HG03558 (cell line): Measurements from ENCODE around the gene CCND3.
"Not testable (repeated sequence)": the region's sequence is repeated elsewhere in the genome, so short reads cannot be mapped to it uniquely, and the experiment has no call there.

ENCODE experiments used
- ATAC-seq: cut with Tn5 transposase; IDR thresholded peaks from one replicate; pipeline ENCODE4 v1.9.1; 2021; ENCODE audit warnings: moderate number of reproducible peaks; ENCODE audit not compliant: unreplicated experiment; ENCODE audit errors: extremely low read depth

CCND3 gene

DNA sequence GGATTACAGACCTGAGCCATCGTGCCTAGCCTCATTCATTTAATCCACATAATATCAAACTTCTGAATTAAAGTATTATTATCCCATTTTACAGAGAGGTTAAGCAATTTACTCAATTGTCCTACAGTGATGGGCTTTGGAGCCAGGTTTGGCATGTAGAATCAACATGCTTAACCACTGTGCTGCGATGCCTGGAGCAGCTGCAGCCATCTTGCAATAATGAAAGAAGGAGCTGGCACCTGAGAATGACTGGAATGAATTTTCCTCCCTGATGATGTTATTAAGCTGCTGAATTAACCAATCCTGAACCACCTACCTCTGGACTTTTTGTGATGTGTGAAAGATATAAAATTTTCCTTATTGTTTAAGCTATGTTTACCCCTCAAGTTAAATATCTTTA lies 13.1 kb upstream of the CCND3 start:
- no peak for ATAC-seq

DNA sequence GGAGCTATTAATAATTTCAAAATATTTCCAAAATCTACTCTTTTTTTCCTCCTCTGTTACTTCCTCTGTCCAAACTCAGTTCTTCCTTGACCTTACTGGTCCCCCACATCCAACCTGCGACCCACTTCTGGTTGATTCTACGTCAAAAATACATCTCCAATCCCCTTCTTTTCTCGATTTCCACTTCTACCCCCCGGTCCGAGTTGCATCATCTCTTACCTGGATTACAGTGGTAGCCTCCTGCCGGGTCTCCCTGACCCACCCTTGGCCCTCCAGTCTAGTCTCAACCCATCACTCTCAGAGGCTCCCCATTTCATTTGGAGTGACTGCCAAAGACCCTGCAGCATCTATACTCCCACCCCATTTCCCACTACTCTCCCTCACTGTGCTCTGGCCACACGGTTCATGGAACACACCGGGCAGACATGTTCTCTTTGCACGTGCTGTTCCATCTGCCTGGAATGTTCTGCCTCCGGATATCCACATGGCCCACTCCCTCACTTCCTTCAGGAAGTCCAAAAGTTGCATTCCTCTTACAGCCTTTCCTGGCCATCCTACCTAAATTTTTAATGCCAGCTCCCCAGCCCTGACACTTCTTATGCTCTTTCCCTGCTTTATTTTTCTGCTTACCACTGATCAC lies 6.1 kb upstream of the CCND3 start:
- ATAC-seq = no peak

DNA sequence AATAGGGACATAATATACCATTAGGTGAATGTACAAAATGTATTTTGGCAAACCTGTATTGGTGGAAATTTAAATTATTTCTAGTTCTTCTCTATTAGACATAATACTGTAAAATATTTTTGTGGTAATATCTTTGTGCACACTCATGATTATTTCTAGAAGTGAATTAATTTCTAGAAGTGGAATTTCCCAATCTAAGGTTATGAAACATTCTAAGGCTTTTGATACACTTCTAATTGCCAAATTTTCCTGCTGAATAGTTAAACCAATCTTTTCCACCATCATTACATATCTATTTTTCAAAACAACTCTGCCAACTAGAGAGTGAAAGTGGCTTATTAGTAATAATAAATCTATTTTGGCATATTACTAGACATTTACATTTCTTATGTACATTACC lies 1.8 kb upstream of the CCND3 start:
- no peak for ATAC-seq

DNA sequence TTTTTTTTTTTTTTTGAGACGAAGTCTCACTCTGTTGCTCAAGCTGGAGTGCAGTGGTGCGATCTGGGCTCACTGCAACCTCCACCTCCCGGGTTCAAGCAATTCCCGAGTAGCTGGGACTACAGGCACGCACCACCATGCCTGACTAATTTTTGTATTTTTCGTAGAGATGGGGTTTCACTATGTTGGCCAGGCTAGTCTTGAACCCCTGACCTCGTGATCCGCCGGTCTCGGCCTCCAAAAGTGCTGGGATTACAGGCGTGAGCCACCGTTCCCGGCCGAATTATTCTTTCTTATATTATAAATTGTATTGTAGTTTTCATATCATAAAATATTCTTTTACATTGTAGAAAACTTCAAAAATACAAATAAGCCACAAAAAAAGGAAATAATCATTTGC lies 1.3 kb upstream of the CCND3 start:
- ATAC-seq = not testable (repeated sequence)

DNA sequence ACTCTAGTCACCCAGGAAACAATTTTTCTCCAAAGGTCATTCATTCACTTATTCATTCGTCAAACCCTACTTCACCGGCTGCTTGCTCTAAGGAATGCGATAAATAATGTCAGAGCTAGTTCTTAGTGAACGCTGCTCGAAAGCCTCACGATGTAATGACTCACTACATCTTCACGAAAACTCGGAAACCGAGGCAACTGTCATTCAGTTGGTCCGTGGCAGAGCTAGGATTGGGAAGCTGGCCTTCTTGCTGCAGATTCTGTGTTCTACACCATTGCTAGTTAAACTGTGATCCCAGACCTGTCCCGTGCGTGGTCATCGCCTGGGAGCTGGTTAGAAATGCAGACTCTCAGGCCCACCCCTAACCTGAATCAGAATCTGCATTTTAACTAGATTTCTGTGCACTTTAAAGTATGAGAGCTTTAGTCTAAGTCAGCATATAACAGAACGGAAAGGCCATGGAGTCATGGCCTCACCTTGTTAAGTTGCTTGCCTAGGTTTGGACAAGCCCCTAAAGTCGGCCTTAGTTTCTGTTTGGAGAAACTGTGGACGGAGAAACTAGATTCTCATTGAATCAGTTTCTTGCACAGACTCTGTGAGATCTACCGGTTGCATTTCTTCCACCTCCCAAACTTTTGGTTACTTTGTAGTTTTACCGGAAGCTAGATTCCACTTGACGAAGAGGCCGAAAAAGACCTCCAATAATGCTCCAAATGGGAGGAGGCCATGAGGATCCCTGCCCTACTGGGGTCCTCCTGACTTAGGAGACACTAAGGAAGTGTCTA lies 651 bp upstream of the CCND3 start:
- no peak for ATAC-seq

DNA sequence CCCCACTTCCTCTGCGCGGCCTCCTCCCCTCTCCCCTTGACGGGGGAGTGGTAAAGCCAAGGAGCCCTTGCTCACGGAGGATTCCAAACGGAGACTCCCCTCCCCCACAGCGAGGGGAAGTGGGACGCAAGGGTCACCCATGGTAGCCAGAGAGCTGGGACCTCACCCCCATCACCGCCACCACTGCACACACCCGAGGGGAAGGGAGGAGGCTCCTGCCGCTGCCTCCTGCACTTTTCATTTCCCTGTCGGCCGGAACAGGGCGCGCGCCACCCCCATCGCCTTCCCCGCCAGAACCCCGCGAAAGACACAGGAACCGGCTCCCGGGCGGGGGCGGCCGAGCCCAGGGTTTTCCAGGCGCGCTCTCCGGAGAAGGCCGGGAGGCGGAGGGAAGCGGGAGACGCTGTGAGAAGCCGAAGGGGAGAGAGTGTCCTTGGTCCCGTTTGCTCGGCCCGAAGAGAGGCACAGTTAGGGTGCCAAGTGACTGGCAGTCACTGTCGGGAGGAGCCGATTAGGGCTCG lies 789 bp downstream of the CCND3 start:
- ATAC-seq = no peak

DNA sequence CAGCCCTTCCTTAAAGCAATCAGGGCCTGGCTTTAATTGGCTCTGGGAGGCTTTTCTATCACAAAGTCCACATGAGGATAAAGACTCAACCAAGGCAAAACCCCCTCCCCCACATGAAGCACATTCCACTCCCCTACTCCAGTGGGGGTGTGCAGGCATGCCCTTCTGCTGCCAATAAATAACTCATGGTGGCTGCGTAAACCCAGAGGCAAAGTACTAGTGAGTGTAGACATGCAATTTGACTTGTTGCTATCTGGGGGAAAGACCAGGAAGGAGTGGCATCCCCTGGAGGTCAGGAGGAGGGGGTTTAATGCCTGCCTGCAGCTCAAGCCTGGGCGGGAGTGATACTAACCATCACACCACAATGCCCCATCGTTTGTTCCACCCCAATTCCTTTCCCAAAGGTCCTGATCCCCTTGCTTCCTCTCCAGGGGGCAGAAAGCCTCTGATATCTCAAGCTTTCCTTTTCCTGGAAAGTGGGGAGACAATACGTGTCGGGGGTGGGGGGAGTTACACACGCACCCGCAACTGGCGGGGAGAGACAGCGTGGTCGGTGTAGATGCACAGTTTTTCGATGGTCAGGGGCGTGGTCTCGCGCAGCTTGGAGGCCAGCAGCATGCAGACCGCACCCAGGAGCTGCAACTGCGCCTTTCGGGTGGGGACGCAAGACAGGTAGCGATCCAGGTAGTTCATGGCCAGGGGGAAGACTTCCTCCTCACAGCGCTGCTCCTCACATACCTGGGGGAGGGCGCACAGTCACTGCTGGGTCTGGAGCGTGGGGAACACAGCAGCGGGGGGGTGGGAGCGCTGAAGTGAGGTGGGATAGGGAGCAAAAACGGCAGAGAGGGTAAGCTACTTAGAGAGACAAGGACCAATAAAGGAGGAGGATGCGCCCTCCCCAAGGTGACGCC lies 1.5 kb downstream of the CCND3 start:
- no peak for ATAC-seq

DNA sequence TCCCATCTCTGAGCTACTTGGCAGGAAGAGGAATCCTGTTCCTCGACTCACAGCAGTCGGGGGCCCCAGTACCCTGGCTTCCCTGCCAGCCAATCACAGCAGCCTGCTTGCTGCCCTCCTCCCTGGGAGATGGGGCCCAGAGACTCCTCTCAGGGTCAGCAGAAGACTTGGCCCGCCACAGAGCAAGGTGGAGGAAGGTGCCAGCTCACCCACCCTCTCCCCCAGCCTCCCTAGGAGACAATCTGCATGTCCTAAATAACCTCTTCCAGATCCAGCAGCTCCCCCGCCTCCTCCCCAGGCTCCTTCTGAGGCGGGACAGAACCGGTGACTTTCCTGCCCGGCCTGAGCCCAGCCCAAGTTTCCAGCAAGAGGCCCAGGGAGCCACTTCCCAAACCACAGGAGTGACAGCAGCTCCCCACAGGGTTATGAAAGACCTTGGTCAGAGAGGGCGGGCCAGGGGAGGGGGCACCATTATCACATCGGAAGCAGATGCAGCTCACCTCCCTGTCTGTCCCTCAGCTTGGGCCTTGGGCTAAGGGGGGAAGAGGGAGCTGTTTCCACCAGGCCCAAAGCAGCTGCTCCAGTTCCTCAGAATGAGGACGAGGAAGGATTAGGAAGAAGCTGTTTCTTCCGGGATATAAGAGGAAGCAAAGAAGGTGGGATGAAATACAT lies 2.3 kb downstream of the CCND3 start:
- ATAC-seq = no peak

DNA sequence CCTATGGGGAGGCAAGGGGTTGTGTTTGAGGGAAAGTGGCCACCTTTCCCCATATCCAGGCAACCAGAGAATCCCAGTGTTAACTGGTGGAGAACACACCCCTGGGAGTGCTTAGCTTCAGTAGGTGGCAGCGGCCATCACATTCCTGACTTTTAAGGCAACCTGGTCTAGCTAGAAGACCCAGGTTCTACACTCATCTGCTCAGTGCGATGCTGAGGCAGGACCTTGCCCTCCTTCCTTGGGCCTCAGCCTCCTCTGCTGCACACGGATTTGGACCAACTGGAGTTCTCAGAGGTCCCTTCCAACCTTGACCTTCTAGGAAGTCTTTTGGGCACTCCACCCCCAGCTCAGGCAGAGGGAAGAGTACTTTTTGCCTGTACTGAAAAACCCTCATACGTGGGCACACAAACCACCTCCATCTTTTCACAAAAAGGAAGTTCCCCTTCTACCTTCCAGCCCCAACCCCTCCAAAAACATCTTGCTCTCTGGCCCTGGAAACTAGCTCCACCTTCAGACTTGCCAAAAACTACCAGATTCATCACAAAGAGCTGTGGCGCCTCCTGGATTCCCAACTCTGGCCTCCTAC lies 2.9 kb downstream of the CCND3 start:
- no peak for ATAC-seq

DNA sequence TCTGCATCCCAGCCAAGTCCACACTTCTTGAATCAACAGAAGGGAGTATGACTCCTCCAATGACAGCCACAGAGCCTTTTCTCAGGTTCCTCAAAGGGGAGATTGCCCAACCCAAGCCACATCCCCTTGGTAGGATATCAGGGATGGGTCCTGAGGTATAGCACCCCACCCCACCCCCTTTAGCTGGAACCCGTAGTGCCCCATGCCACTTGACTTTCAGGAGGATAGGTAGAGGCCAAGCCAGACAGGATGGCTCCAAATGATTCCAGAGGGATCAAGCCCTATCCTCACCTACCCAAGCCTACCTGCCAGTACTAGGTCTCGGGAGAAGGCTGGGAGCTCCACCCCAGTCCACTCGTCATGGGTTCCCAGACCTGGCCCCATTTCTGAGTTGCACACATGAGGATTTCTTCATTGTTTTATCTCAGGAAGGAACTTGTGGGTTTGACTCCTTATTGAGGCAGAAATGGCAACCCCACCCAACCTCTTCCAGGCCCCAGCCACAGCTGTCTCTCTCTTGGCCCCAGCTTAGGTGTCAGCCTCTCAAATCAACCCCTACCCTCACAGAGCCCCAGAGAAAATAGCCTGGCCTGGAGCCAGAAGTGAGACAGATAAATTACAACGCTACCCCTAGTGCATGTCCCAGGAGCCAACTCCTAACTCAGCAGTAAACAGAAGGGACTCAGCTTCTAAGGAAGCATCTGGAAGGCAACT lies 3.6 kb downstream of the CCND3 start:
- no peak for ATAC-seq

DNA sequence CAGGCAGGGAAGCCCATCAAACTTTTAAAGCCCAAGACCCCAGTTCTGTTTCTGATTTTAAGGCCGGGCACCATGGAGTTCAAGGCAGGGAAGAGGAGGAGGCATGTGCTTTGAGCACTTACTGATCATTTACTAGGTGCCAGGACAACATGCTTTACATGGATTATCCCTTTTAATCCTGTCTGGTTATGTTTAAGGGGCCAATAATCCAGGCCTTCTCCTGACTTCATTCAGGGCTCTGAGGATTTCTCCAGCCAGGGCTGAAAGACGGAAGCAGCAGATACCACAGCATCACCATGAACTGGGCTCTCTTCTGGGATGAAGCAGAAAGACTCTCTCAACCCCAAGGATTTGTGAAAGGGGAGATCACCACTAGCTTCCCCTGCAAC lies 4.1 kb downstream of the CCND3 start:
- no peak for ATAC-seq

DNA sequence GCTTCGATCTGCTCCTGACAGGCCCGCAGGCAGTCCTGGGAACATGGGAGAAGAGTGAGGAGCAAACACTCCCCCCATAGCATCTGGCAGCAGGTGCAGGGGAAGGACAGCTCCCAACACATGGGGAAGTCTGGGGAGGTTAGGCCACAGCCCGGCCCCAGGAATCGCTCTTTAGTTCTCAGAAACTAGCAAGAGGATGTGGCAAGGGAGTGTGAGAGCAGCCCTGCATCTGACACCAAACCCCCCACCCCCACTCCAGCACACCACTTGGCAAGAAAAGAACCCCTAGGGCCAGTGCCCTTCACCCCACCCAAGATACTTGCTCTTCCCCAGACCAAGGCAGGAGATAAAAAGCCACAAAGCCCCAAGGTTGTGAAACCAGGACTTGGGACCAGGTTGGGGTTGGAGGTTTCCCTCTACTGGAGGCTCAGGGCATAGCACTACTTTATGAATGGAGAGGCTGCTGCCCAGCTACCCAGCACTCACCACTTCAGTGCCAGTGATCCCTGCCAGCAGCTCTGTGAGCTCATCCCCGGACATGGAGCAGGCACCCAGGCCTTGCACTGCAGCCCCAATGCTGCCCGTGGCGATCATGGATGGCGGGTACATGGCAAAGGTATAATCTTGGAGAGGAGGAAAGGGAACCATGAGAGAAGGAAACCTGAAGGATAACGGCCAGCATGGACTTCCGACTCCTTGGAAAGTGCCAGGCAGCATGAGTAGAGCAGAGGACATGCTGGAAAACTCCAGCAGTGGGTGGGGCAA lies 5.4 kb downstream of the CCND3 start:
- ATAC-seq = no peak

DNA sequence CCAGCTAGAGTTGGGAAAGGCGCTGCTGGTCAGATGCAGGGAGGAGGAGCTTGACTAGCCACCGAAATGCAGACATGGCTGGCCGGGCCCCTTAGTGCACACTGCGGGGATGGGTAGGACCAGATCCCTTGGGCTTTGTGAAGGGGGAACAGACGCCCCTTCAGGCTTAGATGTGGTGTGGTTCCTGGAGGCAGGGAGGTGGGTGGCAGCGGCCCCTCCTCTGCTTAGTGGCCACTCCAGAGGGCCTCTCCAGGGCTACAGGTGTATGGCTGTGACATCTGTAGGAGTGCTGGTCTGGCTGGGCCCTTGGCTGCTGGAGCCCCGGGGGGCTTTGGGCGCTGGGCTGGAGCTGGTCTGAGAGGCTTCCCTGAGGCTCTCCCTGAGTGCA lies 5.9 kb downstream of the CCND3 start:
- ATAC-seq = no peak

DNA sequence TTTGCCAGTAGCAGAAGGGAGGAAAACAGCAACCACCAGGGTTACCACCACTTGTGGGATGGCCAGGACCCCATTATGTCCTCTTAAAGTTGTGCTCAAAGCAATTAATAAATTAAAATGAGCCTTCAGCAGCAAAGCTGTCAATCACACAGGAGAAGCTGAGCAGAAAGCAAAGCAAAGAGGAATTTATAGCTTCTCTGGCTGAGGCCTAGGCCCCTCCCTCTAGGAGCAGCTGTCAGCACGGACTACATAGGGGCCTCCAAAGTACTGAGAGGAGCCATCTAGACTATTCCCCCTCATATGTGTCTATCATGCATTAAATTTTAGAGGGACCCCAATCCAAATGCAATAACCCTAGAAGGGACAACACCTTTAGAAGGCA lies 6.4 kb downstream of the CCND3 start:
- ATAC-seq = no peak

DNA sequence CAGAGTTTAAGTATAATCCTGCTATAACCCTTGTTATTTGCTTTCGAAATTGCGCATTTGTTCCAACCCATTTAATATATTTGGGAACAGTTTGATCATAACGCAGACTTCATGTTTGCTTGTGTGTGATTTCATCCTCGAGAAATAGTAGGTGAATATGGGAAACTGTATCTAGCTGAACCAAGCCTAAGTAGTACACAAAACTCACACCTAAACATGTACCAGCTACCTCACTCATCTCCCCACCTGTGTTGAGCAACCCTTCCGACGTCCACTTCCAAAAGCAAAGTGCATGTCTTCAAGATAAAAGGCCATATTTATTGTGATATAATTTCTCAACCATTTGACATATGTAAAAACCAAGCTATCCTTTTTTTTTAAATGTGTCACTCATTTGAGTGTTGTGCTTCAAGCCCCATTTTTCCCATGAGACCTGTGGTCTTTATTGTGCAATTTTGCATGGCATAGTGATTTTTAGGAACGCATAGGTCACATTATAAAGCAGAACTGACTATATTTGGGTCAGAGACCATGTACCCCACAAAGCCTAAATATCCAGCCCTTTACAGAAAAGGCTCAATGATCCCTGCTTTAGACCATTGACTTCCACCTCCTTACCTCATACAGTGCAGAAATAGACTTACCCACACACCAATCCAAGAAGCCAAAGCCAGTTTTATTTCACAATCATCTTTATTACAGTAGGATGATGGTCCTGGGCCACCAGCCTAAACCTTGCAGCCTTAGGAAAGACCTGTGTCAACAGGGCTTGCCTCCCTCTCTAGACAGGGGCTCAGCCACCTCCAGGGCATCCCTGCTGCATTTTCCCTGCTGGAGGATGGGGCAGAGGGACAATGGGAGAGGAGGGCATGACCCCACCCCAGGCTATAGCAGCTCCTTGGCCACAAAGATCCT lies 7.1 kb downstream of the CCND3 start:
- no peak for ATAC-seq

DNA sequence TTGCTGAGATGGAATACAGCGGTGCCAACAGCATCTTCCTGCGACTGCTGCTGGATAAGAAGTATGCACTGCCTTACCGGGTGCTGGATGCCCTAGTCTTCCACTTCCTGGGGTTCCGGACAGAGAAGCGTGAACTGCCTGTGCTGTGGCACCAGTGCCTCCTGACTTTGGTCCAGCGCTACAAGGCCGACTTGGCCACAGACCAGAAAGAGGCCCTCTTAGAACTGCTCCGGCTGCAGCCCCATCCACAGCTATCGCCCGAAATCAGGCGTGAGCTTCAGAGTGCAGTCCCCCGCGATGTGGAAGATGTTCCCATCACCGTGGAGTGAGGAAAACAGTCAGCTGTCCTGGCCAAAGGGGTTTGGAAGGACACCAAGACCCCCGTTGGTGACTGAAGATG lies 9.2 kb downstream of the CCND3 start:
- ATAC-seq = no peak

DNA sequence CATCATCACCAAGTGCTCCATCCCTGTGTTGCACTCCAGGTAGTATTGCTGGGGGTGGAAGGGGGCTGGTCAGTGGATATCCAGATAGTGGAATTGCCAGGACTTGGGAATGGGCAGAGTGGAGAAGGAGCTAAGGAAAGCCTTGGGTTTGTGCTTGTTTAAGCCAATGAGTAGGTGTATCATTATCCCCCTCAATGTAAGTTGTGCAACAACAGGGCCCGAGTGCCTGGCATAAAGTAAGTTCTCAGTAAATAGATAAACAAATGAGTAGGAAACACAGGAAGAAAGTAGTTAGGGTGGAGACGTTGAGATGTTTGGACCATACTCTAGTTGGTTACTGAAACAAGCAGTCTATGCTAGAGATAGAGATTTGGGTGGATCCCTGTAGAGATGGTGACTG lies 9.8 kb downstream of the CCND3 start:
- no peak for ATAC-seq

DNA sequence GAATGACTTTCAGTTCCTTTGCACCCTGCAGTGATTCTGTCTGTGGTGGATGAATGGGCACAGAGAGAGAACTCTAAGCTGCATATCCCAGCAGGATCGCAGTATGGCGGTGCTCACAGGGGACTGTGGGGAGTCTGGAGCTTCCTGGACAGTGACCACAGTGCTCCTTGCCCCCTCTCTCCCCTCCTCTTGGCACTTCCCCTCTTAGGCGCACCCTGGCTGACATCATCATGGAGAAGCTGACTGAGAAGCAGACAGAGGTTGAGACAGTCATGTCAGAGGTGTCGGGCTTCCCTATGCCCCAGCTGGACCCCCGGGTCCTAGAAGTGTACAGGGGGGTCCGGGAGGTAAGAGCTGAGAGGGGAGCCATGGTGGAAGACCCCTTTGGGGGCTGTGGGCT lies 11.7 kb downstream of the CCND3 start:
- no peak for ATAC-seq
